GM20000 (cell line): Measurements from ENCODE around the gene TTF2.
"Not testable (repeated sequence)": the region's sequence is repeated elsewhere in the genome, so short reads cannot be mapped to it uniquely, and the experiment has no call there.

Experiments
- DNase-seq: peaks from one replicate; pipeline ENCODE4 v3.0.0; 2012; ENCODE audit warnings: low spot score
- TF ChIP-seq, protein P1 (sequence below): IDR thresholded peaks from 2 replicates; pipeline ENCODE4 v1.5.1; 2012; ENCODE audit warnings: mild to moderate bottlenecking, control low read depth; ENCODE audit errors: extremely low read depth, missing control alignments

The TTF2 gene

DNA sequence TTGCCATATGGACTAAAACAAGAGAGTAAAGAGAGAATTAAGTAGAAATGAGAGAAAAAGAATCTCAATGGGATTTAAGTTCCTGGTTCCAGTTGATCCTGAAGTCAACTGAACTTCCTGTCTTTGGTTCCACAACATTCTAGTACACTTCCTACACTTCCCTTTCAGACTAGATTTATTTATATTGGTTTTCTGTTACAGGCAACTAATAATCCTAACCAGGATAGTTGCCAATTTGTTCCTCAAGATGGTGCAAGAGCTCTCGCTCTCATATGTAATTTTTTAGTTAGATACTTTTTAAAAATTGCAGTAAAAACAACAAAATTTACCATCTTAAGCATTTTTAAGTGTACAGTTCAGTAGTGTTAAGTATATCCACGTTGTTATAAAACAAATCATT, 90.2 kb downstream of the TTF2 start:
- DNase-seq = no peak
- TF ChIP-seq, protein P1, sequence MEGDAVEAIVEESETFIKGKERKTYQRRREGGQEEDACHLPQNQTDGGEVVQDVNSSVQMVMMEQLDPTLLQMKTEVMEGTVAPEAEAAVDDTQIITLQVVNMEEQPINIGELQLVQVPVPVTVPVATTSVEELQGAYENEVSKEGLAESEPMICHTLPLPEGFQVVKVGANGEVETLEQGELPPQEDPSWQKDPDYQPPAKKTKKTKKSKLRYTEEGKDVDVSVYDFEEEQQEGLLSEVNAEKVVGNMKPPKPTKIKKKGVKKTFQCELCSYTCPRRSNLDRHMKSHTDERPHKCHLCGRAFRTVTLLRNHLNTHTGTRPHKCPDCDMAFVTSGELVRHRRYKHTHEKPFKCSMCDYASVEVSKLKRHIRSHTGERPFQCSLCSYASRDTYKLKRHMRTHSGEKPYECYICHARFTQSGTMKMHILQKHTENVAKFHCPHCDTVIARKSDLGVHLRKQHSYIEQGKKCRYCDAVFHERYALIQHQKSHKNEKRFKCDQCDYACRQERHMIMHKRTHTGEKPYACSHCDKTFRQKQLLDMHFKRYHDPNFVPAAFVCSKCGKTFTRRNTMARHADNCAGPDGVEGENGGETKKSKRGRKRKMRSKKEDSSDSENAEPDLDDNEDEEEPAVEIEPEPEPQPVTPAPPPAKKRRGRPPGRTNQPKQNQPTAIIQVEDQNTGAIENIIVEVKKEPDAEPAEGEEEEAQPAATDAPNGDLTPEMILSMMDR = no peak

DNA sequence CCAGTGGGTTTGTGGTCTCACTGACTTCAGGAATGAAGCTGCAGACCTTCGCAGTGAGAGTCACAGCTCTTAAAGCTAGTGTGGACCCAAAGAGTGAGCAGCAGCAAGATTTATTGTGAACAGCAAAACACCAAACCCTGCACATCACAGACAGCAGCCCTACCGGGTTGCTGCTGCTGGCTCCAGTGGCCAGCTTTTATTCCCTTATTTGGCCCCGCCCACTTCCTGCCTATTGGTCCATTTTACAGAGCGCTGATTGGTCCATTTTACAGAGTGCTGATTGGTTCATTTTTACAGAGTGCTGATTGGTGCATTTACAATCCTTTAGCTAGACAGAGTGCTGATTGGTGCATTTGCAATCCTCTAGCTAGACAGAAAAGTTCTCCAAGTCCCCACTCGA, 91.2 kb downstream of the TTF2 start:
- not testable (repeated sequence) for DNase-seq
